Epithelial cell of esophagus (primary cell): ENCODE measurements around the gene PATE3.
A peak's percentile ranks its signal among the peaks of the same experiment; 100 is the strongest.

ENCODE experiments used
- DNase-seq: peaks from one replicate; pipeline ENCODE4 v3.0.0; 2010; ENCODE audit warnings: low read depth
- H3K4me3 ChIP-seq: 2 replicates; pipeline ENCODE4 v1.5.1; 2011; ENCODE audit warnings: mild to moderate bottlenecking, low read length, control low read depth
- TF ChIP-seq, protein P1 (sequence below): IDR thresholded peaks from 2 replicates; pipeline ENCODE4 v1.5.1; 2011; ENCODE audit warnings: low read depth, mild to moderate bottlenecking, low read length, control low read depth, inconsistent platforms; ENCODE audit not compliant: insufficient read depth; ENCODE audit errors: missing control alignments

Gene PATE3

DNA sequence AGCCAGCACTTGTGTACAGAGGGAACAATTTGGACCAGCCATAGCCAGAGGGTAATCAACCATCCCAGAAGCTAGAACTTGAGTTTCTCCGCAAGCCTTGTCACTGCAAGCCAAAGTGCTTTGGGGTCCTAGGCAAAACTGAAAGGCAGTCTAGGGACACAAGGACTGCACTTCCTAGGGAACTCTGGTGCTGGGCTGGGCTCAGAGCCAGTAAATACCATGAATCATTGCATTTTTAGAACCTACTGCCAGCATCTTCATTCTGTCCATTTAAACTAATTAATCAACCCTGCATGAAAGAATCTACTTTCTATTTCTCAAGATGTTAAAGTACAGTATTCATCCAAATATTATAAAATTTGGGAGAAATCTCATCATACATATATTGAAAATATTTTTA lies 20.0 kb downstream of the PATE3 start:
- TF ChIP-seq, protein P1, sequence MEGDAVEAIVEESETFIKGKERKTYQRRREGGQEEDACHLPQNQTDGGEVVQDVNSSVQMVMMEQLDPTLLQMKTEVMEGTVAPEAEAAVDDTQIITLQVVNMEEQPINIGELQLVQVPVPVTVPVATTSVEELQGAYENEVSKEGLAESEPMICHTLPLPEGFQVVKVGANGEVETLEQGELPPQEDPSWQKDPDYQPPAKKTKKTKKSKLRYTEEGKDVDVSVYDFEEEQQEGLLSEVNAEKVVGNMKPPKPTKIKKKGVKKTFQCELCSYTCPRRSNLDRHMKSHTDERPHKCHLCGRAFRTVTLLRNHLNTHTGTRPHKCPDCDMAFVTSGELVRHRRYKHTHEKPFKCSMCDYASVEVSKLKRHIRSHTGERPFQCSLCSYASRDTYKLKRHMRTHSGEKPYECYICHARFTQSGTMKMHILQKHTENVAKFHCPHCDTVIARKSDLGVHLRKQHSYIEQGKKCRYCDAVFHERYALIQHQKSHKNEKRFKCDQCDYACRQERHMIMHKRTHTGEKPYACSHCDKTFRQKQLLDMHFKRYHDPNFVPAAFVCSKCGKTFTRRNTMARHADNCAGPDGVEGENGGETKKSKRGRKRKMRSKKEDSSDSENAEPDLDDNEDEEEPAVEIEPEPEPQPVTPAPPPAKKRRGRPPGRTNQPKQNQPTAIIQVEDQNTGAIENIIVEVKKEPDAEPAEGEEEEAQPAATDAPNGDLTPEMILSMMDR = no peak
- peak; percentile 14 for DNase-seq

GRCh38 chr11:125833016-125833415 lies 45.1 kb downstream of the PATE3 start, which contains the start of gene PATE4:
PATE4 (plus strand) TSS chr11:125833316; CDS start chr11:125833360, 44 bp downstream.
- H3K4me3 ChIP-seq = no peak within 1 kb of the TSS
- TF ChIP-seq, protein P1 = no peak
- no peak for DNase-seq

More for the DNA sequence above, 20.0 kb downstream of the PATE3 start:
- no peak overlapping the region for H3K4me3 ChIP-seq

GRCh38 chr11:125835748-125836147 lies 47.8 kb downstream of the PATE3 start:
- DNase-seq = no peak
- H3K4me3 ChIP-seq = no peak overlapping the region
- TF ChIP-seq, protein P1 = no peak
